ENCODE data around the gene IFNE.

The IFNE gene, protein sequence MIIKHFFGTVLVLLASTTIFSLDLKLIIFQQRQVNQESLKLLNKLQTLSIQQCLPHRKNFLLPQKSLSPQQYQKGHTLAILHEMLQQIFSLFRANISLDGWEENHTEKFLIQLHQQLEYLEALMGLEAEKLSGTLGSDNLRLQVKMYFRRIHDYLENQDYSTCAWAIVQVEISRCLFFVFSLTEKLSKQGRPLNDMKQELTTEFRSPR

DNA sequence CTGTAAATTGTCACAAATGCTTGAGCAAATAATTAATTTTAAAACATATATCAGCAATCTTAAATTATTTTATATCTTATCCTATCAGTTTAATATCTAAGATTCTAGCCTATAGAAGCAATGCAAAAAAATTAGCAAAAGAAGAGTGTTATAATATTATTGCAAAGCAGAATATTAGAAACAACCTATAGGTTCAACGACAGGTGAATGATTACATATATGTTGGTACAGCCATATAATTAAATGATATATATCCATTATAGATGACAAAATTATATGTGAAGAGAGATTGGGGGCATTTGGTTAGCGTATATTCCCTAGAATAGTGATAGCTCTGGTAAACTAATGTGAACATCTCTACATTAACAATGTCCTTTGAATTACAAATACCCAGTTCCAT, at the start of gene IFNE:
Gene IFNE, minus strand, starts transcription at position 101 of the 400 bp plus-strand sequence. CDS start 619 bp downstream, outside the sequence.
- DNase-seq (ENCODE audit: low spot score) = no peak

DNA sequence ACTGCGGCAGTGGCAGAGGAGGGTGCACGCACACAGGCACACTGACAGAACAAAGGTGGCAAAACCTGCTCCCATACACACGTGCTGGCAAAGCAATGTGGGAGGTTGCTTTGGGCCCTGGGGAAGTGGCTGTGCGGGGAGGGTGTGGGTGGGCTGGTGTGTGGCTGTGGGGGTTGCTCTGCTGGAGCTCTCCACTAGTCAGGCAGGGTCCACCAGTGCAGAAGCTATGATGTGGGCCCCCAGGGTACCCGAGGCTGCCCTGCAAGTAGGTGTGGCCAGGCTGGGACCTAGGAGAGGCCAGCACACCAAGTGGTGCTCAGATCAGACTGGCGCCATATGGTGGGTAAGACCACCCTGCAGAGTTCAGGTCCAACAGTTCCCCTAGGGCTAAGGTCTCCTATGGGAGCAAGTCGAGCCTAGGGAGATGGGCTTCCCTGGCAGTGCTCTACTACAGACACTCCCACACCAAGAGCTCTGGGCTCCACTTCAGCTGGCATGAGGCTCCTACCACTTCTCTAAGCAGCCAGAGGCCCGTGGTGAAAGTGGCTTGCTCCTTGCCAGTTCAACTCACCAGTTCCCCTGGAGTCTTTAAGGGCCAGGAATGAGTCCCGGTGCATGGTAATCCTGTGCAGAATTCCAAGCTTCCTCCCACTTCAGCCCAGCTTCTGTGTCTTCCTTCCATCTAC, 46.2 kb upstream of the IFNE start:
- DNase-seq (ENCODE audit: low spot score) = no peak

DNA sequence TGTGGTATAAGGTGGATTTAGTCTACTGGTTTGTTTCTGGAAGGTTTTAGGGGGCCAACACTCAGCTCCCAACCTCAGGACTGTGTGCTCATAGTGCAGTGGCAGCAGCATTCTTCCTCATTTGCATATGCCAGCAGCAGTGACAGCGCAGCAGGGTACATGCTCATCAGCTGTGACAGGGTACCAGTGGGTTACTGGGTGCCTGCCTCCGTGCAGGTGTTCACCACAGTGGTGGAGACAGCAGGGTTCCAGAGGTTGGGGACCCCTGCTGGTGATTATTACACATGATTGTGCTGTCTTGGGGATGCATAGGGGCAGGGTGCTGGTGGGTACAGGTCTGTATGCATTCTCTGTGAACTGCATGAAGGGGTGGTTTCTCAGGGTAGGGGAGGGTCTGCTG, 45.5 kb upstream of the IFNE start:
- DNase-seq (ENCODE audit: low spot score) = no peak

DNA sequence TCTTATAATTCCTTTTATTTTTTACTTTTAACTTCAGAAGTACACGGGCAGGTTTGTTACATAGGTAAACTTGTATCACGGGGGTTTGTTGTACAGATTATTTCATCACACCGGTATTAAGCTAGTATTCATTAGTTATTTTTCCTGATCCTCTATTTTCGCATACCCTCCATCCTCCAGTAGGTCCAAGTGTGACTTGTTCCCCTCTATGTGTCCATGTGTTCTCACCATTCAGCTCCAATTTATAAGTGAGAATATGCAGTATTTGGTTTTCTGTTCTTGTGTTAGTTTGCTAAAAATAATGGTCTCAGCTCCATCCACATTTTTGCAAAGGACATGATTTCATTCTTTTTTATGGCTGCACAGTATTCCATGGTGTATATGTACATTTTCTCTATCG, 43.1 kb upstream of the IFNE start:
- no peak for DNase-seq (ENCODE audit: low spot score)

DNA sequence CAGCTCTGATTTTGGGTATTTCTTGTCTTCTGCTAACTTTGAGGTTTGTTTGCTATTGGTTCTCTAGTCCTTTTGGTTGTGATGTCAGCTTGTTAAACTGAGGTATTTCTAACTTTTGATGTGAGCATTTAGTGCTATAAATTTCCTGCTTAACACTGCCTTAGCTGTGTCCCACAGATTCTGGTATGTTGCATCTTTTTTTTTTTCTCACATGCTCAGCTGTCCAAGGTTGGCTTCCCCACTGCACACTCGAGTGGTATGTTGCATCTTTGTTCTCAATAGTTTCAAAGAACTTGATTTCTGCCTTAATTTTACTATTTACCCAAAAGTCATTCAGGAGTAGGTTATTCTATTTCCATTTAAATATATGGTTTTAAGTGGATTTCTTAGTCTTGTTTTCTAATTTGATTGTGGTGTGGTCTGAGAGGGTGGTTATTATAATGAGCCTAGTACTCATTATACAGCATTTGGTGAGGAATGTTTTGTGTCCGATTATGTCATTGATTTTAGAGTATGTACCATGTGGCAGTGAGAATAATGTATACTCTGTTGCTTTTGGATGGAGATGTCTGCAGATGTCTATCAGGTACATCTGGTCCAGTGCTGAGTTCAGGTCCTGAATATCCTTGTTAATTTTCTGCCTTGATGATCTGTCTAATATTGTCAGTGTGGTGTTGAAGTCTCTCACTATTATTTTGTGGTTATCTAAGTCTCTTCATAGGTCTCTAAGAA, 42.2 kb upstream of the IFNE start:
- DNase-seq (ENCODE audit: low spot score) = no peak

DNA sequence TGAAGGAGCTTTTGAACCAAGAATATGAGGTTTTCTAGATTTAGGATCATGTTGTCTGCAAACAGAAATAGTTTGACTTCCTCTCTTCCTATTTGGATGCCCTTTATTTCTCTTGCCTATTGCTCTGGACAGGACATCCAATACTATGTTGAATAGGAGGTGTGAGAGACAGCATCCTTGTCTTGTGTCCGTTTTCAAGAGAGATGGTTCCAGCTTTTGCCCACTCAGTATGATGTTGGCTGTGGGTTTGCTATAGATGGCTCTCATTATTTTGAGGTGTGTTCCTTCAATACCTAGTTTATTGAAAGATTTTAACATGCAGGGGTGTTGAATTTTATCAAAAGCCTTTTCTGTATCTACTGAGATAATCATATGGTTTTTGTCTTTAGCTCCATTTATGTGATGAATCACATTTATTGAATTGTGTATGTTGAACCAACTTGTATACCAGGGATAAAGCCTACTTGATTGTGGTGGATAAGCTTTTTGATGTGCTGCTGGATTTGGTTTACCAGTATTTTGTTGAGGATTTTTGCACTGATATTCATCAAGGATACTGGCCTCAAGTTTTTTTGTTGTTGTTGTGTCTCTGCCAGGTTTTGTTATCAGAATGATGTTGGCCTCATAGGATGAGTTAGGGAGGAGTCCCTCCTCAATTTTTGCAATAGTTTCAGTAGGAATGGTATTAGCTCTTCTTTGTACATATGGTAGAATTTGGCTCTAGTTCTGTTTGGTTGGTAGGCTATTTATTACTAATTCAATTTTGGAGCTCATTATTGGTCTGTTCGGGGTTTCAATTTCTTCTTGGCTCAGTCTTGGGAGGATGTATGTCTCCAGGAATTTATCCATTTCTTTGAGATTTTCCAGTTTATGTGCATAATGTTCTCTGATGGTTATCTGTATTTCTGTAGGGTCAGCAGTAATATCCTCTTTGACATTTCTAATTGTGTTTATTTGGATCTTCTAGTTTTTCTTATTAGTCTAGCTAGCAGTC, 41.2 kb upstream of the IFNE start:
- no peak for DNase-seq (ENCODE audit: low spot score)

DNA sequence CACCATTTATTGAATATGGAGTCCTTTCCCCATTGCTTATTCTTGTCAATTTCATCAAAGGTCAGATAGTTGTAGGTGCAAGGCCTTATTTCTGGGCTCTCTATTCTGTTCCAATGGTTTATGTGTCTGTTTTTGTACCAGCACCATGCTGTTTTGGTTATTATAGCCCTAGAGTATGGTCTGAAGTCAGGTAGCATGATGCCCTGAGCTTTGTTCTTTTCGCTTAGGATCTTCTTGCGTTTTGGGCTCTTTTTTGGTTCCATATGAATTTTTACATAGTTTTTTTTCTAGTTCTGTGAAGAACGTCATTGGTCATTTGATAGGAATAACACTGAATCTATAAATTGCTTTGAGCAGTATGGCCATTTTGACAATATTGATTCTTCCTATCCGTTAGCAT, 40.2 kb upstream of the IFNE start:
- no peak for DNase-seq (ENCODE audit: low spot score)

DNA sequence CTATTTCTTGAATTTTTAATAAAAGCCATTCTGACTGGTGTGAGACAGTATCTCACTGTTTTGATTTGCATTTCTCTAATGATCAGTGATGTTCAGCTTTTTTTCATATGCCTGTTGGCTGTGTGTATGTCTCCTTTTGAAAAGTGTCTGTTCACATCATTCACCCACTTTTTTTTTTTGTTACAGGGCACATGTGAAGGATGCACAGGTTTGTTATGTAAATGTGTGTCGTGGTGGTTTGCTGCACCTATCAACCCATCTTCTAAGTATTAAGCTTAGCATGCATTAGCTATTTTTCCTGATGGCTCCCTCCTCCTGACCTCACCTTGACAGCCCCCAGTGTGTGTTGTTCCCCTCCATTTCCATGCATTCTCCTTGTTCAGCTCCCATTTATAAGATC, 39.3 kb upstream of the IFNE start:
- DNase-seq (ENCODE audit: low spot score) = no peak

DNA sequence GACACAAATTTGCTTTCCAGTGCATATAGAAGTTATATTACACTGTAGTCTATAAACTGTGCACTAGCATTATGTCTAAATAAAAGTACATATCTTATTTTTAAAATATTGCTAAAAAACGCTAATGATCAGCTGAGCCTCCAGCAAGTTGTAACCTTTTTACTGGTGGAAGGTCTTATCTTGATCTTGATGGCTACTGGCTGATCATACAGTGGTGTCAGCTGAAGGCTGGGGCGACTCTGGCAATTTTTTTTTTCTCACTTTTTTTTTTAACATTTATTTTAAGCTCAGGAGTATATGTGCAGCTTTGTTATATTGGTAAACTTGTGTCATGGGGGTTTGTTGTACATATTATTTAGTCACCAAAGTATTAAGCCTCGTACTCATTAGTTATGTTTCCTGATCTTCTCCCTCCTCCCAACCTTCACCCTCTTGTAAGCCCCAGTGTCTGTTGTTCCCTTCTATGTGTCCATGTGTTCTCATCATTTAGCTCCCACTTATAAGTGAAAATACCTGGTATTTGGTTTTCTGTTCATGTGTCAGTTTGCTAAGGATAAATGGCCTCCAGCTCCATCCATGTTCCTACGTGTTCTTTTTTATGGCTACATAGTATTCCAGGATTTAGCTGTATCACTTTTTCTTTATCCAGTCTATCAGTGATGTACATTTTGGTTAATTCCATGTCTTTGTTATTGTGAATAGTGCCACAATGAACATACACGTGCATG, 38.6 kb upstream of the IFNE start:
- DNase-seq (ENCODE audit: low spot score) = no peak

DNA sequence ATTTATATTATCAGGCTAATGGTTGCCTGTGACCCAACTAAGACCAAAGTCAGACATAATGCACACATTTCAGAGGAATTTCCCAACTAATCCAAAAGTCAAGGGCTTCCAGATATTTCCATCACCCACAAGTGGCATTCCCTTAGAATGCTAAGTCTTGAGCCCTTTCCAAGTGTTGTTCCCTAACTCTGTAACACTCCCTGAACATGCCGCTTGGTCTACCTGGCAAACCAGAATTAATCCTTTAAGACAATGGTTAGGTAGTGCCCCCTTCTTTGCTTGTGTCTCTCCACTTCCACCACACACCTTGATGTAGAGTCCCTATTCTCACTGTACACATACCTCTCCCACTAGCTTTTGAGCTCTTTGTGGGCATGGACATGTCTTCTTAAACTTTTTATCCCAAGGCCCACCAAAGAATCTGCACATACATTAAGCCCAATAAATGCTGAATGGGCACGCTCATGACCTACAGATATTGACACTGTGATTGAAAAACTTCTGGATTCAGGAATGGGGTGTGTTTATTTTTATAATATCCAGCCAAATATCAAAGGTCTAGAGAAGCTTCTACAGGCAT, 37.8 kb upstream of the IFNE start:
- no peak for DNase-seq (ENCODE audit: low spot score)

DNA sequence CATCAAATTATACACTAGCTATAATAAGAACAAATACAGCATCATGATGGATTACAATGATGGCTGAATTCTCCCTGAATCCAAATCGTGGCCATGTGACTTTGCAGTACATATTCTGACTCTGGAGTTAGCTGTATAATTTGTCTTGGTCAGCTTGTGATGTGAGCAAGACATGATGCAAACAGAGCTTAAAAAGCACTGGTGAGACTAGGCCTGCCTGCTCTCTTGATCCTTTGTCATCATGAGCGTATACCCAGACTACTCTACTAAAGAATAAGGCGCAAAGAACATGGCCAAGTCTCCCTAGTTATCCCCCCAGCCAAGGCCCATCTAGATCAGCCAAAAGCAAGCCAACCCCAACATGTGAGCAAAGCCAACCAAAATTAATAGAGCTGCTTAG, 34.7 kb upstream of the IFNE start:
- no peak for DNase-seq (ENCODE audit: low spot score)

DNA sequence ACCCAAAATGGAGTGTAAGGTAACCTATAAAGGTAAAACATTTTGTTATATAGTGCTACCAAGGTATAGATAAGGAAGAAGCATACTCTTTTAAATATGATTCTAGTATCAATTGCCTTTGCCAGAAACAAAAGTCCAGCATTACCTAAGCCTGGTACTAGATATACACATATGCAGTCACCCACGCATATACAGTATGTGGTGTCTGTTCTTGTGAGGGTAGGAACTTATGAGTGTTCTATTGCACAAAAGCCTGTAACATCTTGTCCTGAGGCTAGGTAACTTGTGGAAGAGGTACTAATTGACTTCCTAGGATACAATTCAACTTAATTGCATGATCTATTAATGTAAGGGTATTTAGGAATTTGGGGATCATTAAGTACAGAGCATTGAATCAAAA, 31.3 kb upstream of the IFNE start:
- no peak for DNase-seq (ENCODE audit: low spot score)

DNA sequence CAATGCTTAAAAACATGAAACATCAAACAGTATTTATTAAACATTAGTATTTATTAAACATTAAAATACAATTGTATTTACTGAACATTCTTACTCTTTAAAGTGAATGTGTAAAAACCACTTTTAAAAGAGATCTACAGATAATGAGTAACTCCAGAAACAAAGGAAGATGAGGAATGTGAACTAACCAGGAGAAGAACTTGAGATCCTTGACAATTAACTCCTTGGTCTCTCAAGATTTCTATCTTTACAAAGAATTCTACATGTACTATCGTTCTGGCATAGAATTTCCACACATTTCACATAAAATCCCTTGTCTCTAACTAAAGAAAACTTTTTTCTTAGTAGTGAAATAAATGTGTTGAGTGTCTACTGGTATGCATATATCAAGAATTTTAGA, 28.7 kb upstream of the IFNE start:
- DNase-seq (ENCODE audit: low spot score) = no peak

DNA sequence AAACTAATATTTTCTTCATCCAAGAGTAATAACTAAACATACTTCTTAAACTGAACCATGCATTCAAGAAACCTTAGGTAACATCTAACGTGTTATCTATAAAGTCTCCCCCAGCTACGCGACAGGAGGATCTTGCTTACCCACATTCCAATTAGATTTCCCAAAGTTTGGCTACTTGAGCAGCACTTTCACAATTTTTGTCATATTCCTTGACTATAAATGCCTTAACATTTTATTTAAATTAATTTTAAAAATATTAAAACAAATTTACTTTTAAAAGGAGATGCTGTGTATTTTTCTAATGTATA, 25.3 kb upstream of the IFNE start:
- DNase-seq (ENCODE audit: low spot score) = no peak

DNA sequence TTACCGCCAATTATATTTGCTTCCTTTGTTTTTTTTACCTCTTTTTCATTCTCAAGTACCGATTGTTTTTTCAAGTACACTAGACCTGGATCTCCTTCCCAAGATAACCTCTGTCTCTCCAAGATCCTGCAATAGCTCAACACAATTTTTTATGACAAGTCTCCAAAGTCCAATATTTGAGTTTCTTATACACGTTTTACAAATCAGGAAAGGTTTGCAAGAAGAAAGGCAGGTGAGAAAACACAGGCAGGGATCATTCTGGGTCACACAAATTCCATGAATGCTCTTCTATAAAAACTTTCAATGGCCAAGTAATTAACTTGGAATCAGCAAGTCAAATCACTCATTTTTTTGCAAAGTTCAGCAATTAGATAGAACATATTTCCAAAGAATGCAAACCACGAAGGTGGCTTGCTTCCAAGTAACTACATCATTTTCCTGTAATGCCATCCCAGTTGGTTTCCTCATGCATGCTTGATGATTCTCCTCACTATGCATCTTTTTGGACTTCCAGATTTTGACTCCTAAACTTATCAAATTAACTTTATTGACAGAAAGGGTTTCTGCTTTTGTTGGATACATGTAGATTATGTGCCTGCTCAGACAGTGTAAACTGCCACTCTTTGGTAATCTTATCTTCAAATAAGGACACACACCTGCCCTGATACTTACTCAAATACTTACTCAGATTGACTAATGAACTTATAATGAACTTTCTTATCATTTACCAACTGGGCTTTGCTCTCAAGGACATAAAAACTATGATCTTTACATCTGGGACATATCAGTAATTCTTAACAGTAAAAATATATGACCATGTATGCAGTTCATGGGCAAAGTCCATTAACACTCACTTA, 24.7 kb upstream of the IFNE start:
- DNase-seq (ENCODE audit: low spot score) = peak; percentile 93

DNA sequence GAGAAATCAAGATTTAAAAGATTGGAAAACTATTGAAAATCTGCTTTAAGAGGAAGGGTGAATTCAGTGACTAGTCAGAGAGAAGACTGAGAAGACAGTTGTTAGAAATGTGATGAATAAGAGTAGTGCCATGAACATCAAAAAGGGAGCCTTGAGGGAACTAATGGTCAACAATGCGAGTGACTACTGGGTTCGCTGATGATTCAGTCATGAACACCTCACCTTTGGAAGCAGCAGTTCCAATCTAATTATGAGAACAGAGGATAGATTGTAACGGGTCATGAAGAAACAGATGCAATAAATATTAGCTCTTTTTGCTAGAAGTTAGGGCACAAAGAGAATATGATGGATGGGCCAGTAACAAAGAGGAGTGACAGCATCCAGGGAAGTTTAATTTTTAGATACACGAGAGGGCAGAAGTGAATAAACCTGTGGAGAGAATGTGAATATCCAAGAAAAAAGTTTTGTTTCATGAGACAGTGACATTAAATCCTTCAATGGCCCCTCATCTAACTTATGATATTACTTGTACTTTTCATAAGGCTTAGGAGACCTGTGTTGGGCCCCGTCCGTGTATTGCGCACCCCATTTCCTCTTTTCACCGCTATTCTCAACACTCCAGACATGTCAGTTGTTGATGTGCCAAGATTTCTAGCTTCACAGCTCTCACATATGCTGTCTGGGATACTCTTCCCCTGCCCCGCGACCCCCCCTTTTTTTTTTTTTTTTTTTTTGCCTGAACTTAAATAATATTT, 23.5 kb upstream of the IFNE start:
- DNase-seq (ENCODE audit: low spot score) = peak; percentile 80

DNA sequence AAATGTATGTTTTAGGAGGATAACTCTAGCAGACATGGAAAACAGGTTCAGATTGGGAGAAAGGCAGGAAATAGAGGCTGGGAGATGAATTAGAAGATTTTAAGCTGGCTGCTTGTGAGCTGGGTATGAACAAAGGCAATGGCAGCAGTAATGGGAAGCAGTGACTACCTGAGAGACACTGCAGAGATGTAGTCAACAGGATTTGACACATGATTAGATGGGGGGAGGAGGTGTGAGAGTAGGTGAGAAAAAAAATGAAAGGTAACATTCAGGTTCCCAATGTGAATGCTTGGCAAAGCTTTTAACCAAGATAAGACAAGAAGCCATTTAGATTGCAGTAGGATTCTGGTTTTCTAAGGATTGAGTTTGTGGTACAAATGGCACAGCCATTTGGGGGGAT, 22.8 kb upstream of the IFNE start:
- DNase-seq (ENCODE audit: low spot score) = no peak

DNA sequence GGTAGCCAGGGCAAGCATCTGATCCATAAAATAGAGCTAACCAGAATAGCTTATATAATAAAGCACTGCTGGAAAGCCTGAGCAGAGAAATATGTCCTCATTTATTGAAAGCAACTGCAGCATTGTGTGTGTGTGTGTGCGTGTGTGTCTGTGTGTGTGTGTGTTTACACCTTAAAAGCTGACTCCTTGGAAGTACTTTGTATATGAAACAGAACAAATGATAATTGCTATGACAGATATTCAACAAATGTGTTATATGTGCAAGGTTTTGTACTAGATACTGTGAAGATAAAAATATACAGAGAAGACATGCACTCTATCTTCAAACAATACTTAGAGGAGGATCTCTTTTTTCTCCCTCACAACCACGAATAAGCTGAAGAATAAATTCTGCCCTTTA, 22.0 kb upstream of the IFNE start:
- no peak for DNase-seq (ENCODE audit: low spot score)

DNA sequence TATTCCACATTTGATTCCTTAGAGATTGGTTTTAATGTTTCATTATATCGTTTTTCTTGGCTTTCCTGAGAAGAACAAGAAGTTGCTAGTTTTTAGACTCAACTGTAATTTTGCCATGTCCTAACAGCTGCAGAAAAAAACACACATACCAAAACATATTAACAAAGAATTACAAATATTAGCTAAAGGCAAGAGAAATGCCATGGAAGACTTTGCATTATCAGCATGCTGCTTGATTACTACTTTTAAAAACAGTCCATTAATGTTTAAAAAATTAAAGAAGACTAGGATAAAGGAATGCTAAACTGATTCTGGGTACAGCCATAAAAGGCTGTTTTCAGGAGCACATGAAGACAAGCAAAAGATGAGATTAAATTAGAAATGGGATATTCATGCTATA, 20.5 kb upstream of the IFNE start:
- no peak for DNase-seq (ENCODE audit: low spot score)

DNA sequence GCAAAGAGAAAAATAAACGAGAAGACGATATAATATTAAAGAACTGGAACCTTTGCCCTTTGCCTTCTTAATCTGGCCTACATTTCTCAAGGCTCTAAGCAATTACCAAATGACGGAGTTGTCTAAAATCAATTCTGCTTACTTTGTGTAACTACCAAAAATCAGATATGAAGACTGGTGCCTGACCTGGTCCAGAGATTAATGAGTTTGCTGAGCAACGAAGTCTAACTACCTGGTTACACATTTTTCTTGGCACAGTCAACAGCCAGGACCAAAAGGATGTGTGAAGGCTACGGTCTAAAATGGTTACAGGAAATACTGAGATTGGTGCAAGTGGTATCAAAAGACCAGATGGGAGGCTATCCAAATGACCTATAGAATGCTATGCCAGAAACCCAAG, 17.8 kb upstream of the IFNE start:
- no peak for DNase-seq (ENCODE audit: low spot score)
